HEK293 (cell line): ENCODE measurements around the gene PLCXD1.

ENCODE experiments used
- CTCF ChIA-PET: fragments of 350-600 bp; formaldehyde crosslinking; extraction: SDS; loops from one replicate; lab custom pipeline; 2021; ENCODE audit warnings: antibody characterized with exemption; lab: Yijun Ruan, JAX
- POLR2A ChIA-PET: fragments of 300-600 bp; formaldehyde crosslinking; extraction: SDS; loops from one replicate; lab custom pipeline; 2020; ENCODE audit warnings: antibody characterized with exemption, inconsistent platforms; lab: Yijun Ruan, JAX
- H3K27ac ChIP-seq: fragments of 200-500 bp; sonication (Bioruptor generic); 2 replicates; pipeline ENCODE4 v1.5.1; 2014; ENCODE audit warnings: low read depth, low read length, control low read depth, inconsistent platforms; ENCODE audit errors: extremely low read depth
- H3K36me3 ChIP-seq, 2 experiments: fragments of 200-500 bp in 1 of 2; sonication (Bioruptor generic) in 1 of 2; 1 replicate in 1 of 2; 2 replicates in 1 of 2; pipeline ENCODE4 v1.5.1; 2014 to 2017; ENCODE audit warnings: inconsistent platforms in 2 of 2, low read length in 2 of 2; ENCODE audit not compliant: control insufficient read depth in 2 of 2, insufficient read depth in 1 of 2
- H3K4me1 ChIP-seq: fragments of 200-500 bp; sonication (Bioruptor generic); 2 replicates; pipeline ENCODE4 v1.5.1; 2014; ENCODE audit warnings: mild to moderate bottlenecking, low read length, inconsistent platforms; ENCODE audit not compliant: control insufficient read depth, insufficient read depth
- H3K4me3 ChIP-seq: 2 replicates; pipeline ENCODE4 v1.5.1; 2011; ENCODE audit warnings: low read depth, mild to moderate bottlenecking, control low read depth, low read length, moderate library complexity
- H3K9me3 ChIP-seq: fragments of 200-500 bp; sonication (Bioruptor generic); 2 replicates; pipeline ENCODE4 v1.5.1; 2014; ENCODE audit warnings: low read depth, low read length, inconsistent platforms; ENCODE audit not compliant: control insufficient read depth, insufficient read depth
- OSR2 ChIP-seq: fragments of 450-650 bp; formaldehyde crosslinking; IDR thresholded peaks from 2 replicates; pipeline ENCODE4 v1.5.1; 2016; ENCODE audit warnings: missing biosample characterization, missing genetic modification characterization
- SP2 ChIP-seq: fragments of 450-650 bp; formaldehyde crosslinking; IDR thresholded peaks from 2 replicates; pipeline ENCODE4 v1.5.1; 2016; ENCODE audit warnings: missing biosample characterization, missing genetic modification characterization
- SP3 ChIP-seq: fragments of 450-650 bp; formaldehyde crosslinking; IDR thresholded peaks from 2 replicates; pipeline ENCODE4 v1.5.1; 2016; ENCODE audit warnings: missing biosample characterization, missing genetic modification characterization
- ZBTB17 ChIP-seq: fragments of 450-650 bp; formaldehyde crosslinking; IDR thresholded peaks from 2 replicates; pipeline ENCODE4 v1.5.1; 2016; ENCODE audit warnings: missing biosample characterization, missing genetic modification characterization
- ZFP69B ChIP-seq: fragments of 450-650 bp; formaldehyde crosslinking; IDR thresholded peaks from 2 replicates; pipeline ENCODE4 v1.5.1; 2016; ENCODE audit warnings: missing biosample characterization, missing genetic modification characterization
- ZNF114 ChIP-seq: fragments of 450-650 bp; formaldehyde crosslinking; IDR thresholded peaks from 2 replicates; pipeline ENCODE4 v1.5.0; 2017; ENCODE audit warnings: missing biosample characterization, missing genetic modification characterization
- ZNF174 ChIP-seq: fragments of 450-650 bp; formaldehyde crosslinking; IDR thresholded peaks from 2 replicates; pipeline ENCODE4 v1.5.0; 2017; ENCODE audit warnings: missing biosample characterization, mild to moderate bottlenecking, missing genetic modification characterization
- ZNF214 ChIP-seq: fragments of 450-650 bp; formaldehyde crosslinking; IDR thresholded peaks from 2 replicates; pipeline ENCODE4 v1.5.1; 2017; ENCODE audit warnings: missing biosample characterization, mild to moderate bottlenecking, missing genetic modification characterization, borderline replicate concordance
- ZNF221 ChIP-seq: fragments of 450-650 bp; formaldehyde crosslinking; IDR thresholded peaks from 2 replicates; pipeline ENCODE4 v1.5.1; 2017; ENCODE audit warnings: missing biosample characterization, missing genetic modification characterization, borderline replicate concordance
- ZNF366 ChIP-seq: fragments of 450-650 bp; formaldehyde crosslinking; conservative IDR thresholded peaks from 2 replicates; pipeline ENCODE4 v1.5.1; 2016; ENCODE audit warnings: missing biosample characterization, missing genetic modification characterization
- ZNF404 ChIP-seq: fragments of 450-650 bp; formaldehyde crosslinking; IDR thresholded peaks from 2 replicates; pipeline ENCODE4 v1.5.1; 2017; ENCODE audit warnings: missing biosample characterization, missing genetic modification characterization
- ZNF473 ChIP-seq: fragments of 450-650 bp; formaldehyde crosslinking; IDR thresholded peaks from 2 replicates; pipeline ENCODE4 v1.5.1; 2017; ENCODE audit warnings: missing biosample characterization, missing genetic modification characterization
- ZNF596 ChIP-seq: fragments of 450-650 bp; IDR thresholded peaks from 2 replicates; pipeline ENCODE4 v1.5.0; 2018; ENCODE audit warnings: missing biosample characterization, mild to moderate bottlenecking, missing genetic modification characterization, moderate library complexity
- ZNF645 ChIP-seq: fragments of 450-650 bp; formaldehyde crosslinking; IDR thresholded peaks from 2 replicates; pipeline ENCODE4; 2016; ENCODE audit warnings: missing biosample characterization, missing genetic modification characterization
- ZNF654 ChIP-seq: fragments of 450-650 bp; formaldehyde crosslinking; IDR thresholded peaks from 2 replicates; pipeline ENCODE4 v1.5.1; 2016; ENCODE audit warnings: low read depth, missing biosample characterization, missing genetic modification characterization
- ZNF658 ChIP-seq: fragments of 450-650 bp; formaldehyde crosslinking; IDR thresholded peaks from 2 replicates; pipeline ENCODE4; 2016; ENCODE audit warnings: missing biosample characterization, missing genetic modification characterization
- ZNF837 ChIP-seq: fragments of 450-650 bp; formaldehyde crosslinking; IDR thresholded peaks from 2 replicates; pipeline ENCODE4 v1.5.1; 2016; ENCODE audit warnings: missing biosample characterization, missing genetic modification characterization
- TF ChIP-seq, protein P1 (sequence below): fragments of 450-650 bp; formaldehyde crosslinking; IDR thresholded peaks from 2 replicates; pipeline ENCODE4 v1.5.1; 2016; ENCODE audit warnings: missing biosample characterization, missing genetic modification characterization
- TF ChIP-seq, protein P2 (sequence below): fragments of 450-650 bp; formaldehyde crosslinking; IDR thresholded peaks from 2 replicates; pipeline ENCODE4 v1.5.1; 2016; ENCODE audit warnings: missing biosample characterization, missing genetic modification characterization

PLCXD1 gene

GRCh38 chrX:345020-345925 lies 64.1 kb downstream of the PLCXD1 start:
- Histone ChIP-seq H3K4me1 (no peaks in the 10 kb centered on the region), H3K9me3 (no peaks in the 10 kb centered on the region), H3K4me3 (no peak overlapping the region), H3K36me3 (peaks cover 0 to 29% of the 10 kb centered on the region in 2 experiments; a peak in 1 of 3 replicates), H3K27ac (no peak overlapping the region)
- CTCF ChIA-PET, result no interaction called here
- POLR2A ChIA-PET, result no interaction called here
- TF ChIP-seq ZNF654 (tag by site-specific recombination) (no peak), ZNF114 (tag by site-specific recombination) (no peak), ZNF221 (tag by site-specific recombination) (no peak), SP3 (tag by site-specific recombination) (no peak), OSR2 (tag by site-specific recombination) (no peak), ZNF658 (no peak), ZNF596 (no peak), ZNF404 (tag by site-specific recombination) (no peak), ZNF174 (tag by site-specific recombination) (no peak), ZNF645 (tag by site-specific recombination) (no peak), ZFP69B (no peak), ZNF214 (tag by site-specific recombination) (no peak)

DNA sequence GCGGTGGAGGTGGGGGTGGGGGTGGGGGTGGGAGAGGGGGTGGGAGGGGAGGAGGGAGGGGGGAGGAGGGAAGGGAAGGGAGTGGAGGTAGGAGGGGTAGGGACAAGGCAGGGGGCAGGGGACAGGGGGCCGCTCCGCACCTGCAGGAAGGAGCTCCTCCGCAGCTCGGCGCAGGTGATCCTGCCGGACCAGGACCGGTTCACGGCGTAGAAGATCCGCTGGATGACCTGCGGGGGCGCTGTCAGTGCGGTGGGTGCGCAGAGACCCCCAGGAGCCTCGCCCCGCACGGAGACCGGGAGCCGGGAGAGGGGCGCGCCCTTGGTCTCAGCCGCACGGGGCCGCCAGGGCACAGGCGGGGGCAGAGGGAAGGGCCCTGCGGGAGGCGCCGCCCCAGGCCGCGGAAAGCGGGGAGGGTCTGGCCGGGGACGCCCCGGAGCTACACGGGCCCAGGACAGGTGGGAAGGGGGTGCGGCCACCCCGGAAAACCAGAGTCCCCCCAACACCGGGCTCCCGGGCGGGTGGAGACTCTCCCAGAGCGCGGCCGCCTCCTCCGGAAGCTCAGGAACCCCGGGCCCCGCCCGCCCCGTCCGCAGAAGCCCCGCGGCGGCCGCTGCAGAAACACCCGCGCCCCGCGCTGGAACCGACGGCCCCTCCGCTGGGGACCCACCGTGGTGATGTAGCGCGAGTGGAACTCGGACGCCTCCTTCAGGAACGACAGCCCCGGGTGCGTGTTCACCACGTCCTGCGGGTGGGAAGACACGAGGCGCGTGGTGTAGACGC lies 65.0 kb downstream of the PLCXD1 start:
- Histone ChIP-seq H3K27ac (no peak overlapping the region), H3K4me3 (no peak overlapping the region), H3K4me1 (no peaks in the 10 kb centered on the region), H3K9me3 (no peaks in the 10 kb centered on the region), H3K36me3 (peaks cover 0 to 29% of the 10 kb centered on the region in 2 experiments; a peak in 1 of 3 replicates)
- ChIA-PET POLR2A (no interaction called here), CTCF (no interaction called here)
- TF ChIP-seq, protein P1, sequence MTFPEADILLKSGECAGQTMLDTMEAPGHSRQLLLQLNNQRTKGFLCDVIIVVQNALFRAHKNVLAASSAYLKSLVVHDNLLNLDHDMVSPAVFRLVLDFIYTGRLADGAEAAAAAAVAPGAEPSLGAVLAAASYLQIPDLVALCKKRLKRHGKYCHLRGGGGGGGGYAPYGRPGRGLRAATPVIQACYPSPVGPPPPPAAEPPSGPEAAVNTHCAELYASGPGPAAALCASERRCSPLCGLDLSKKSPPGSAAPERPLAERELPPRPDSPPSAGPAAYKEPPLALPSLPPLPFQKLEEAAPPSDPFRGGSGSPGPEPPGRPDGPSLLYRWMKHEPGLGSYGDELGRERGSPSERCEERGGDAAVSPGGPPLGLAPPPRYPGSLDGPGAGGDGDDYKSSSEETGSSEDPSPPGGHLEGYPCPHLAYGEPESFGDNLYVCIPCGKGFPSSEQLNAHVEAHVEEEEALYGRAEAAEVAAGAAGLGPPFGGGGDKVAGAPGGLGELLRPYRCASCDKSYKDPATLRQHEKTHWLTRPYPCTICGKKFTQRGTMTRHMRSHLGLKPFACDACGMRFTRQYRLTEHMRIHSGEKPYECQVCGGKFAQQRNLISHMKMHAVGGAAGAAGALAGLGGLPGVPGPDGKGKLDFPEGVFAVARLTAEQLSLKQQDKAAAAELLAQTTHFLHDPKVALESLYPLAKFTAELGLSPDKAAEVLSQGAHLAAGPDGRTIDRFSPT, result no peak
- TF ChIP-seq SP2 (tag by site-specific recombination) (no peak), ZBTB17 (no peak), ZNF473 (tag by site-specific recombination) (no peak), ZNF366 (tag by site-specific recombination) (no peak), ZNF837 (no peak)
- TF ChIP-seq, protein P2, sequence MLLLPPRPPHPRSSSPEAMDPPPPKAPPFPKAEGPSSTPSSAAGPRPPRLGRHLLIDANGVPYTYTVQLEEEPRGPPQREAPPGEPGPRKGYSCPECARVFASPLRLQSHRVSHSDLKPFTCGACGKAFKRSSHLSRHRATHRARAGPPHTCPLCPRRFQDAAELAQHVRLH (tag by site-specific recombination), result no peak
